NT2/D1 (cell line): ENCODE data around the gene KLHL29.

ENCODE experiments used
- DNase-seq: peaks from one replicate; pipeline ENCODE4 v3.0.0-alpha.2; 2011; ENCODE audit warnings: low read depth, low spot score
- H3K27me3 ChIP-seq: 2 replicates; pipeline ENCODE4 v1.6.0; 2011; ENCODE audit warnings: mild to moderate bottlenecking; ENCODE audit not compliant: insufficient read length, insufficient read depth
- H3K36me3 ChIP-seq: 2 replicates; pipeline ENCODE4 v1.6.1; 2011; ENCODE audit warnings: mild to moderate bottlenecking, low read length, mixed read lengths; ENCODE audit not compliant: insufficient read depth, insufficient read length
- H3K4me1 ChIP-seq: 2 replicates; pipeline ENCODE4 v1.5.1; 2011; ENCODE audit not compliant: insufficient read depth, insufficient read length
- H3K4me3 ChIP-seq: 2 replicates; pipeline ENCODE4 v1.5.1; 2011; ENCODE audit warnings: low read depth; ENCODE audit not compliant: insufficient read length
- H3K9ac ChIP-seq: 2 replicates; pipeline ENCODE4 v1.6.0; 2011; ENCODE audit warnings: low read depth; ENCODE audit not compliant: insufficient read length
- H3K9me3 ChIP-seq: 2 replicates; pipeline ENCODE4 v1.5.1; 2011; ENCODE audit warnings: mild to moderate bottlenecking, low read length; ENCODE audit not compliant: insufficient read depth
- SUZ12 ChIP-seq: IDR thresholded peaks from 2 replicates; pipeline ENCODE4 v1.6.1; 2011; ENCODE audit not compliant: insufficient read length, insufficient read depth; ENCODE audit errors: extremely low read depth
- YY1 ChIP-seq: IDR thresholded peaks from 2 replicates; pipeline ENCODE4 v1.6.1; 2011; ENCODE audit not compliant: insufficient read length, insufficient read depth
- ZNF274 ChIP-seq: IDR thresholded peaks from 2 replicates; pipeline ENCODE4 v1.6.1; 2011; ENCODE audit warnings: mild to moderate bottlenecking, low read depth, low read length

KLHL29 gene

GRCh38 chr2:23505218-23505983 is 120.4 kb downstream of the KLHL29 start:
- Histone ChIP-seq H3K27me3 (no peaks in the 10 kb centered on the region), H3K36me3 (no peaks in the 10 kb centered on the region), H3K9ac (no peak overlapping the region), H3K9me3 (no peaks in the 10 kb centered on the region), H3K4me3 (no peak overlapping the region), H3K4me1 (peaks cover 6% of the 10 kb centered on the region)
- TF ChIP-seq YY1 (no peak), ZNF274 (no peak), SUZ12 (no peak)
- no peak for DNase-seq

- DNase-seq: no peak
- TF ChIP-seq SUZ12: no peak
- TF ChIP-seq YY1: no peak
- TF ChIP-seq ZNF274: no peak
- Histone ChIP-seq H3K9ac (no peak overlapping the region), H3K36me3 (no peaks in the 10 kb centered on the region), H3K4me3 (no peak overlapping the region), H3K9me3 (no peaks in the 10 kb centered on the region), H3K4me1 (peaks cover 6% of the 10 kb centered on the region), H3K27me3 (no peaks in the 10 kb centered on the region)
Observed at GRCh38 chr2:23505984-23506380, 121.0 kb downstream of the KLHL29 start.

- no peak for TF ChIP-seq SUZ12
- TF ChIP-seq YY1: no peak
- TF ChIP-seq ZNF274: no peak
Observed at GRCh38 chr2:23506531-23507266, 121.7 kb downstream of the KLHL29 start.

GRCh38 chr2:23507267-23508065 is 122.5 kb downstream of the KLHL29 start:
- no peak for DNase-seq
- H3K9ac ChIP-seq: no peak overlapping the region

More at GRCh38 chr2:23506531-23507266, 121.7 kb downstream of the KLHL29 start:
- H3K36me3 ChIP-seq: no peaks in the 10 kb centered on the region
- H3K4me3 ChIP-seq: no peak overlapping the region
- H3K4me1 ChIP-seq: peaks cover 6% of the 10 kb centered on the region
- no peak overlapping the region for H3K9ac ChIP-seq
- H3K27me3 ChIP-seq: no peaks in the 10 kb centered on the region
- H3K9me3 ChIP-seq: no peaks in the 10 kb centered on the region
- DNase-seq: no peak

GRCh38 chr2:23508066-23508390 is 123.0 kb downstream of the KLHL29 start:
- DNase-seq: no peak
- Histone ChIP-seq H3K27me3 (no peaks in the 10 kb centered on the region), H3K36me3 (no peaks in the 10 kb centered on the region), H3K9ac (no peak overlapping the region), H3K4me1 (peaks cover 6% of the 10 kb centered on the region), H3K4me3 (no peak overlapping the region), H3K9me3 (no peaks in the 10 kb centered on the region)
- no peak for TF ChIP-seq YY1
- no peak for TF ChIP-seq SUZ12
- TF ChIP-seq ZNF274: no peak

More at GRCh38 chr2:23507267-23508065, 122.5 kb downstream of the KLHL29 start:
- no peaks in the 10 kb centered on the region for H3K9me3 ChIP-seq
- no peak overlapping the region for H3K4me3 ChIP-seq
- H3K4me1 ChIP-seq: peaks cover 6% of the 10 kb centered on the region
- no peaks in the 10 kb centered on the region for H3K36me3 ChIP-seq
- H3K27me3 ChIP-seq: no peaks in the 10 kb centered on the region
- no peak for TF ChIP-seq ZNF274
- TF ChIP-seq SUZ12: no peak
- TF ChIP-seq YY1: no peak

GRCh38 chr2:23509103-23509502 is 124.1 kb downstream of the KLHL29 start:
- Histone ChIP-seq H3K27me3 (no peaks in the 10 kb centered on the region), H3K9me3 (no peaks in the 10 kb centered on the region), H3K4me1 (no peaks in the 10 kb centered on the region), H3K9ac (no peak overlapping the region), H3K36me3 (no peaks in the 10 kb centered on the region), H3K4me3 (no peak overlapping the region)
- TF ChIP-seq SUZ12: no peak
- TF ChIP-seq YY1: no peak
- TF ChIP-seq ZNF274: no peak
- no peak for DNase-seq

GRCh38 chr2:23509596-23510292 is 124.8 kb downstream of the KLHL29 start:
- Histone ChIP-seq H3K4me3 (no peak overlapping the region), H3K36me3 (no peaks in the 10 kb centered on the region), H3K9me3 (no peaks in the 10 kb centered on the region), H3K27me3 (no peaks in the 10 kb centered on the region), H3K9ac (no peak overlapping the region), H3K4me1 (no peaks in the 10 kb centered on the region)
- no peak for TF ChIP-seq ZNF274
- no peak for TF ChIP-seq SUZ12
- no peak for DNase-seq
